CD14-positive monocyte (primary cell): ENCODE measurements around the gene GXYLT1. TPM values are rescaled to one million over a fixed set of nuclear protein-coding genes. Genes with fewer than 3 reads are reported as not detected.

Experiments
- DNase-seq, 3 donors: peaks; one replicate each; pipeline ENCODE4 v3.0.0-alpha.2; 2011 to 2022
- H2AFZ ChIP-seq: 2 replicates; pipeline ENCODE4 v1.6.0; 2012; ENCODE audit warnings: mild to moderate bottlenecking, low read depth, low read length, inconsistent platforms; ENCODE audit not compliant: insufficient read depth, poor library complexity, severe bottlenecking
- H3K27ac ChIP-seq, 2 donors: 1 replicate in 1 of 2; 2 replicates in 1 of 2; pipeline ENCODE4 v1.5.1; 2012 to 2013; ENCODE audit warnings: low read length in 2 of 2, control low read depth in 1 of 2, inconsistent platforms in 1 of 2, low read depth in 1 of 2, mild to moderate bottlenecking in 1 of 2
- H3K27me3 ChIP-seq, 2 donors: one replicate each; pipeline versions ENCODE4 v1.6.0 to v1.6.1; 2011 to 2013; ENCODE audit warnings: low read length in 2 of 2; ENCODE audit not compliant: control insufficient read depth in 2 of 2, insufficient read depth in 2 of 2
- H3K36me3 ChIP-seq, 2 donors: replicated peaks in 1 of 2; 1 replicate in 1 of 2; 2 replicates in 1 of 2; pipeline versions ENCODE4 v1.5.1 to v1.6.1; 2012 to 2013; ENCODE audit warnings: low read length in 2 of 2, control low read depth in 1 of 2, inconsistent platforms in 1 of 2, mild to moderate bottlenecking in 1 of 2; ENCODE audit not compliant: insufficient read depth in 2 of 2, control insufficient read depth in 1 of 2
- H3K4me1 ChIP-seq, 2 donors: 1 replicate in 1 of 2; 2 replicates in 1 of 2; pipeline versions ENCODE4 v1.5.1 to v1.6.1; 2012 to 2013; ENCODE audit warnings: low read length in 2 of 2, control low read depth in 1 of 2, inconsistent platforms in 1 of 2, mild to moderate bottlenecking in 1 of 2, moderate library complexity in 1 of 2; ENCODE audit not compliant: insufficient read depth in 2 of 2, control insufficient read depth in 1 of 2
- H3K4me2 ChIP-seq: replicated peaks from 2 replicates; pipeline ENCODE3; 2012; ENCODE audit warnings: low read length, moderate library complexity, mild to moderate bottlenecking; ENCODE audit not compliant: poor library complexity, severe bottlenecking; ENCODE audit errors: extremely low read depth
- H3K4me3 ChIP-seq, 3 experiments: fragments of 200-600 bp in 1 of 3; sonication (generic) in 1 of 3; replicated peaks in 1 of 3; 1 replicate in 2 of 3; 2 replicates in 1 of 3; pipeline ENCODE4 v1.5.1; 2011 to 2013; ENCODE audit warnings: low read length in 3 of 3, mild to moderate bottlenecking in 3 of 3, control low read depth in 2 of 3, low read depth in 2 of 3, inconsistent platforms in 1 of 3, moderate library complexity in 1 of 3
- H3K79me2 ChIP-seq: 2 replicates; pipeline ENCODE4 v1.6.0; 2012; ENCODE audit warnings: mild to moderate bottlenecking, control low read depth, inconsistent platforms, low read length, moderate library complexity; ENCODE audit not compliant: insufficient read depth
- H3K9ac ChIP-seq: 2 replicates; pipeline ENCODE4 v1.6.0; 2017; ENCODE audit warnings: low read length, mild to moderate bottlenecking; ENCODE audit not compliant: insufficient read depth, poor library complexity, severe bottlenecking
- H3K9me3 ChIP-seq, 2 donors: replicated peaks in 1 of 2; 1 replicate in 1 of 2; 2 replicates in 1 of 2; pipeline versions ENCODE4 v1.5.1 to v1.6.1; 2012 to 2013; ENCODE audit warnings: low read length in 2 of 2, control low read depth in 1 of 2; ENCODE audit not compliant: control insufficient read depth in 1 of 2, insufficient read depth in 1 of 2
- H4K20me1 ChIP-seq: 2 replicates; pipeline ENCODE4 v1.6.0; 2012; ENCODE audit warnings: mild to moderate bottlenecking, low read length, control low read depth, moderate library complexity; ENCODE audit not compliant: insufficient read depth
- H3K27ac Mint-ChIP-seq, 7 donors: one replicate each; pipeline ENCODE4 v1.8.0; 2020; ENCODE audit warnings: mild to moderate bottlenecking in 7 of 7, mixed read lengths in 7 of 7, moderate library complexity in 6 of 7, inconsistent platforms in 2 of 7
- H3K27me3 Mint-ChIP-seq, 3 donors: one replicate each; pipeline ENCODE4 v1.8.0; 2021 to 2022; ENCODE audit warnings: low read depth in 3 of 3, mild to moderate bottlenecking in 3 of 3, mixed read lengths in 3 of 3, moderate library complexity in 3 of 3, inconsistent platforms in 1 of 3
- H3K36me3 Mint-ChIP-seq, 2 donors: one replicate each; pipeline ENCODE4 v1.8.0; 2020; ENCODE audit warnings: mixed read lengths in 2 of 2, inconsistent platforms in 1 of 2, mild to moderate bottlenecking in 1 of 2
- H3K4me1 Mint-ChIP-seq: one replicate; pipeline ENCODE4 v1.8.0; 2020; ENCODE audit warnings: mild to moderate bottlenecking, mixed read lengths
- H3K4me3 Mint-ChIP-seq, 2 donors: one replicate each; pipeline ENCODE4 v1.8.0; 2020; ENCODE audit warnings: mild to moderate bottlenecking in 2 of 2, mixed read lengths in 2 of 2, moderate library complexity in 1 of 2
- H3K9me3 Mint-ChIP-seq, 7 donors: one replicate each; pipeline ENCODE4 v1.8.0; 2020 to 2022; ENCODE audit warnings: mixed read lengths in 7 of 7, mild to moderate bottlenecking in 6 of 7, moderate library complexity in 6 of 7, inconsistent platforms in 2 of 7
- CTCF ChIP-seq: fragments of 200-600 bp; IDR thresholded peaks from one replicate; pipeline ENCODE4 v1.8.0; 2022; ENCODE audit warnings: antibody characterized with exemption, mild to moderate bottlenecking
- WGBS: methylation state at CpG from one replicate; pipeline ENCODE4 v1.1.5; 2013; ENCODE audit warnings: missing lambda C conversion rate; ENCODE audit not compliant: insufficient coverage; 5-methylcytosine and 5-hydroxymethylcytosine counted together
- intact Hi-C, 2 donors: fragments of 100-400 bp; cut with micrococcal nuclease; formaldehyde crosslinking; loops; one replicate each; pipeline versions ENCODE4 v1.15.0 to v1.15.1; 2023
- polyA plus RNA-seq, 3 donors: library from polyadenylated mRNA; depleted of rRNA in 1 of 3; unstranded in 2 of 3; stranded (reverse) in 1 of 3; fragments of 300-500 nt in 2 of 3; fragments of >200 nt in 1 of 3; fragmentation: Illumina TruSeq in 2 of 3; gene quantifications; 1 replicate in 2 of 3; 2 replicates in 1 of 3; pipeline ENCODE4 v1.2.3, GENCODE V29; 2012 to 2021

GXYLT1 gene
- polyA plus RNA-seq, 3 donors, result 2.5 to 7.1 (median 4.9) TPM

- Histone ChIP-seq H3K9ac (no peak overlapping the region), H2AFZ (no peak overlapping the region), H3K4me1 (no peaks in the 10 kb centered on the region), H3K79me2 (no peaks in the 10 kb centered on the region), H3K4me3 (no peak overlapping the region), H3K36me3 (peaks cover 28 to 41% of the 10 kb centered on the region in 2 donors), H4K20me1 (no peaks in the 10 kb centered on the region), H3K9me3 (no peaks in the 10 kb centered on the region), H3K4me2 (no peak overlapping the region), H3K27ac (no peak overlapping the region), H3K27me3 (no peaks in the 10 kb centered on the region)
- intact Hi-C loops, result no loop called here
- no peak for TF ChIP-seq CTCF
- no peaks in the 10 kb centered on the region for H3K9me3 Mint-ChIP-seq
- no peaks in the 10 kb centered on the region for H3K4me1 Mint-ChIP-seq
- no peak overlapping the region for H3K4me3 Mint-ChIP-seq
- no peaks in the 10 kb centered on the region for H3K27me3 Mint-ChIP-seq
- DNase-seq, result no peak
- peaks cover 29% of the 10 kb centered on the region in 2 donors for H3K36me3 Mint-ChIP-seq
- H3K27ac Mint-ChIP-seq, result no peak overlapping the region
Observed at GRCh38 chr12:42162193-42162592, 17.5 kb upstream of the GXYLT1 start.

- Histone ChIP-seq H4K20me1 (no peaks in the 10 kb centered on the region), H3K9ac (no peak overlapping the region), H3K4me3 (no peak overlapping the region), H3K9me3 (no peaks in the 10 kb centered on the region), H3K4me2 (no peak overlapping the region), H3K79me2 (no peaks in the 10 kb centered on the region), H3K36me3 (peaks cover 28 to 48% of the 10 kb centered on the region in 2 donors), H3K27me3 (no peaks in the 10 kb centered on the region), H3K4me1 (no peaks in the 10 kb centered on the region), H2AFZ (no peak overlapping the region), H3K27ac (no peak overlapping the region)
- Mint-ChIP-seq H3K9me3 (no peaks in the 10 kb centered on the region), H3K4me3 (no peak overlapping the region), H3K36me3 (peaks cover 28 to 29% of the 10 kb centered on the region in 2 donors), H3K27me3 (no peaks in the 10 kb centered on the region), H3K27ac (peak overlapping the region in 1 of 7 donors; percentile 27), H3K4me1 (no peaks in the 10 kb centered on the region)
- no peak for TF ChIP-seq CTCF
- intact Hi-C loops, result no loop called here
- DNase-seq, result no peak
- WGBS, result no CpG with 5 or more reads among the region's 1 CpG
Observed at GRCh38 chr12:42161529-42161928, 16.9 kb upstream of the GXYLT1 start.
